Kidney (tissue), 22 donors: ENCODE results near the gene GSN. TPM values are rescaled to one million over a fixed set of nuclear protein-coding genes. Genes with fewer than 3 reads are reported as not detected.

Experiments
- DNase-seq, 5 donors: peaks; one replicate each; pipeline ENCODE4 v3.0.0-alpha.2; 2013 to 2020
- FAIRE-seq: peaks from 2 replicates; lab custom pipeline; 2012; peaks lifted over from hg19 to GRCh38; lab: Jason Lieb, UNC
- H3K27ac ChIP-seq, 2 donors: one replicate each; pipeline ENCODE4 v1.7.0; 2013; ENCODE audit warnings: low read depth in 2 of 2, low read length in 2 of 2, inconsistent platforms in 1 of 2
- H3K27me3 ChIP-seq: one replicate; pipeline ENCODE4 v1.7.1; 2013; ENCODE audit warnings: low read length, inconsistent platforms; ENCODE audit not compliant: control insufficient read depth, insufficient read depth
- H3K36me3 ChIP-seq, 3 donors: one replicate each; pipeline versions ENCODE4 v1.7.0 to v1.7.1; 2013; ENCODE audit warnings: low read length in 3 of 3, control low read depth in 1 of 3, inconsistent platforms in 1 of 3; ENCODE audit not compliant: insufficient read depth in 3 of 3, control insufficient read depth in 2 of 3
- H3K4me1 ChIP-seq, 3 donors: one replicate each; pipeline versions ENCODE4 v1.7.0 to v1.7.1; 2013; ENCODE audit warnings: low read length in 3 of 3, inconsistent platforms in 1 of 3, low read depth in 1 of 3; ENCODE audit not compliant: control insufficient read depth in 2 of 3, insufficient read depth in 2 of 3
- H3K4me3 ChIP-seq, 3 donors: one replicate each; pipeline versions ENCODE4 v1.7.0 to v1.8.1; 2013; ENCODE audit warnings: low read length in 3 of 3, control low read depth in 1 of 3, inconsistent platforms in 1 of 3
- H3K9ac ChIP-seq, 3 donors: one replicate each; pipeline versions ENCODE4 v1.7.0 to v1.7.1; 2013; ENCODE audit warnings: low read length in 3 of 3, control low read depth in 1 of 3, inconsistent platforms in 1 of 3
- H3K9me3 ChIP-seq, 3 donors: one replicate each; pipeline versions ENCODE4 v1.7.0 to v1.7.1; 2013; ENCODE audit warnings: low read length in 3 of 3, control low read depth in 1 of 3, inconsistent platforms in 1 of 3; ENCODE audit not compliant: control insufficient read depth in 2 of 3, insufficient read depth in 1 of 3
- CTCF ChIP-seq: IDR thresholded peaks from 3 replicates; pipeline ENCODE4 v1.5.1; 2012; ENCODE audit warnings: mild to moderate bottlenecking, moderate library complexity, borderline replicate concordance; ENCODE audit not compliant: insufficient read depth; ENCODE audit errors: extremely low read depth
- intact Hi-C: fragments of 100-400 bp; cut with DNase I; formaldehyde crosslinking; loops from one replicate; pipeline ENCODE4 v1.11.1; 2022
- long read RNA-seq, 10 donors: library from polyadenylated mRNA in 1 of 10; unstranded in 1 of 10; transcript quantifications; one replicate each; pipeline ENCODE4 v2.0.0 and lab custom pipeline, GENCODE V29; 2021 to 2026
- polyA plus RNA-seq: library from polyadenylated mRNA; stranded (reverse); fragments of 350-450 nt; fragmentation: Illumina TruSeq; extraction: RNeasy Lipid Tissue Mini Kit (QIAGEN cat#74804); gene quantifications from one replicate; pipeline ENCODE4 v1.2.3, GENCODE V29; 2014; ENCODE audit warnings: low read depth, low replicate concordance; ENCODE audit not compliant: insufficient read depth
- total RNA-seq: library from RNA; stranded (reverse); fragmentation: NEBNext Ultra II Directional; extraction: Animal tissue kit (Norgen Biotek cat#: 25700); gene quantifications from one replicate; pipeline ENCODE4 v1.2.1, GENCODE V29; 2021
- donor health status: control.
- donor health status: control.
- donor health status: control.
- donor health status: control.
- donor health status: control.
- donor health status: DM: yes; HTN: yes; CAD: no.
- donor health status: Normal renal cell carcinoma (clear cell type).

The GSN gene
- total RNA-seq (511 TPM), polyA plus RNA-seq (235 TPM)
- long read RNA-seq, donor 1, transcript GSN-204 (17 exons, 2,657 nt): major isoform, 20 of 121 reads
- long read RNA-seq, donor 1, partial matches to known transcripts: 100 of 121 reads
- long read RNA-seq, donor 1, other reads (novel, unspliced or antisense): 0 of 121 reads
- long read RNA-seq, donor 2, transcript GSN-204 (17 exons, 2,657 nt): major isoform, 34 of 79 reads
- long read RNA-seq, donor 2, partial matches to known transcripts: 33 of 79 reads
- long read RNA-seq, donor 2, other reads (novel, unspliced or antisense): 8 of 79 reads
- long read RNA-seq, donor 3, transcript GSN-204 (17 exons, 2,657 nt): major isoform, 37 of 169 reads
- long read RNA-seq, donor 3, partial matches to known transcripts: 115 of 169 reads
- long read RNA-seq, donor 3, other reads (novel, unspliced or antisense): 9 of 169 reads
- long read RNA-seq, donor 4, transcript GSN-204 (17 exons, 2,657 nt): major isoform, 17 of 40 reads
- long read RNA-seq, donor 4, transcript GSN-203 (19 exons, 2,664 nt): minor isoform, 6 of 40 reads
- long read RNA-seq, donor 4, partial matches to known transcripts: 8 of 40 reads
- long read RNA-seq, donor 4, other reads (novel, unspliced or antisense): 6 of 40 reads
- long read RNA-seq, donor 5, partial matches to known transcripts: 0 of 2 reads
- long read RNA-seq, donor 5, other reads (novel, unspliced or antisense): 0 of 2 reads
- long read RNA-seq, donor 6, partial matches to known transcripts: 0 of 5 reads
- long read RNA-seq, donor 6, other reads (novel, unspliced or antisense): 0 of 5 reads
- long read RNA-seq, donor 7, transcript GSN-203 (19 exons, 2,664 nt): minor isoform, 8 of 1,351 reads
- long read RNA-seq, donor 7, transcript GSN-204 (17 exons, 2,657 nt): major isoform, 708 of 1,351 reads
- long read RNA-seq, donor 7, partial matches to known transcripts: 218 of 1,351 reads
- long read RNA-seq, donor 7, other reads (novel, unspliced or antisense): 412 of 1,351 reads
- long read RNA-seq, donor 8, transcript GSN-204 (17 exons, 2,657 nt): major isoform, 12 of 80 reads
- long read RNA-seq, donor 8, partial matches to known transcripts: 67 of 80 reads
- long read RNA-seq, donor 8, other reads (novel, unspliced or antisense): 0 of 80 reads
- long read RNA-seq, donor 9, transcript GSN-204 (17 exons, 2,657 nt): major isoform, 7 of 16 reads
- long read RNA-seq, donor 9, partial matches to known transcripts: 5 of 16 reads
- long read RNA-seq, donor 9, other reads (novel, unspliced or antisense): 0 of 16 reads
- long read RNA-seq, donor 10, transcript GSN-204 (17 exons, 2,657 nt): major isoform, 18 of 67 reads
- long read RNA-seq, donor 10, partial matches to known transcripts: 25 of 67 reads
- long read RNA-seq, donor 10, other reads (novel, unspliced or antisense): 21 of 67 reads

- no peak for FAIRE-seq
- Histone ChIP-seq H3K27ac (peak within 1 kb of the TSS; percentile 85 to 91), H3K36me3 (no peaks in the 10 kb centered on the region), H3K27me3 (no peaks in the 10 kb centered on the region), H3K4me1 (peaks cover 0 to 19% (median 7%) of the 10 kb centered on the region in 3 donors), H3K9me3 (no peaks in the 10 kb centered on the region), H3K9ac (peak within 1 kb of the TSS; percentile 30 to 81 (median 70)), H3K4me3 (peak within 1 kb of the TSS; percentile 48 to 78 (median 77))
- intact Hi-C loops: loop anchor here (10.0 kb wide), 1 partner anchor 47 kb away; no protein-coding TSS in a partner anchor
- peak; percentile 84 to 94 (median 89) for DNase-seq
- TF ChIP-seq CTCF: peak; percentile 6
Measured at GRCh38 chr9:121267689-121268597, at the start of gene GSN. TSS of gene GSN (plus strand) at chr9:121268162. CDS start at chr9:121301972, 33,810 bp downstream.

- H3K36me3 ChIP-seq: no peaks in the 10 kb centered on the region
- peaks cover 0 to 7% (median 2%) of the 10 kb centered on the region in 3 donors for H3K4me1 ChIP-seq
- H3K27me3 ChIP-seq: no peaks in the 10 kb centered on the region
- FAIRE-seq: no peak
- H3K9me3 ChIP-seq: no peaks in the 10 kb centered on the region
- H3K4me3 ChIP-seq: no peak overlapping the region
- intact Hi-C loops: loop anchor here (10.0 kb wide), 1 partner anchor 176 kb away; no protein-coding TSS in a partner anchor
- no peak overlapping the region for H3K27ac ChIP-seq
- TF ChIP-seq CTCF: no peak
- H3K9ac ChIP-seq: no peak overlapping the region
- no peak for DNase-seq
Measured at GRCh38 chr9:121218357-121219027, 49.5 kb upstream of the GSN start.
